ENCODE measurements around the gene GOLGA2.
"Not testable (repeated sequence)": the region's sequence is repeated elsewhere in the genome, so short reads cannot be mapped to it uniquely, and the experiment has no call there.

Gene GOLGA2

GRCh38 chr9:128288273-128289004 is 12.6 kb upstream of the GOLGA2 start:
- DNase-seq, result no peak

GRCh38 chr9:128286440-128286839 is 10.6 kb upstream of the GOLGA2 start:
- no peak for DNase-seq

GRCh38 chr9:128285033-128285784 is 9.4 kb upstream of the GOLGA2 start:
- DNase-seq, result no peak

- no peak for DNase-seq
Measured at GRCh38 chr9:128282500-128282899, 6.7 kb upstream of the GOLGA2 start.

GRCh38 chr9:128280084-128280622 is 4.3 kb upstream of the GOLGA2 start:
- no peak for DNase-seq

- DNase-seq, result not testable (repeated sequence)
Measured at GRCh38 chr9:128279088-128280073, 3.6 kb upstream of the GOLGA2 start.

GRCh38 chr9:128276574-128277270 is 915 bp upstream of the GOLGA2 start:
- DNase-seq, result no peak

GRCh38 chr9:128276008-128276573 is 284 bp upstream of the GOLGA2 start, which contains the start of gene SWI5:
Gene SWI5, plus strand, starts transcription at chr9:128276276.
- DNase-seq, result peak; percentile 100

- no peak for DNase-seq
Measured at GRCh38 chr9:128274245-128274644, 1.6 kb downstream of the GOLGA2 start.

- DNase-seq, result no peak
Measured at GRCh38 chr9:128271512-128271911, 4.3 kb downstream of the GOLGA2 start.

- no peak for DNase-seq
Measured at GRCh38 chr9:128271112-128271511, 4.7 kb downstream of the GOLGA2 start.

- DNase-seq, result no peak
Measured at GRCh38 chr9:128266868-128267590, 8.8 kb downstream of the GOLGA2 start.

GRCh38 chr9:128265348-128265847 is 10.4 kb downstream of the GOLGA2 start:
- DNase-seq, result no peak

GRCh38 chr9:128262687-128263086 is 13.1 kb downstream of the GOLGA2 start:
- DNase-seq, result no peak

- no peak for DNase-seq
Measured at GRCh38 chr9:128260340-128260739, 15.5 kb downstream of the GOLGA2 start.

- no peak for DNase-seq
Measured at GRCh38 chr9:128259156-128259555, 16.7 kb downstream of the GOLGA2 start.

- DNase-seq, result no peak
Measured at GRCh38 chr9:128258326-128258725, 17.5 kb downstream of the GOLGA2 start.

- no peak for DNase-seq
Measured at GRCh38 chr9:128257907-128258306, 17.9 kb downstream of the GOLGA2 start.

GRCh38 chr9:128257086-128257825 is 18.6 kb downstream of the GOLGA2 start:
- DNase-seq, result no peak

All from stimulated activated CD4-positive, alpha-beta T cell treated with anti-CD3 and anti-CD28 coated beads, Interleukin-4, amount 100 ng/mL, for 24 hours (primary cell).